Dermis microvascular lymphatic vessel endothelial cell (primary cell): ENCODE data around the gene OLFM1. TPM values are rescaled to one million over a fixed set of nuclear protein-coding genes. Genes with fewer than 3 reads are reported as not detected.
A peak's percentile ranks its signal among the peaks of the same experiment; 100 is the strongest.

Source experiments
- DNase-seq, 2 donors: peaks; one replicate each; pipeline versions ENCODE4 v3.0.0 to v3.0.0-alpha.2; 2010; ENCODE audit warnings: low read depth in 2 of 2
- total RNA-seq: library from RNA; depleted of rRNA; stranded (reverse); fragments of >200 nt; gene quantifications from 2 replicates; pipeline ENCODE4 v1.2.1, GENCODE V29; 2014

Gene OLFM1
- total RNA-seq, 1 donor from 2014 or later: 16.2 TPM

DNA sequence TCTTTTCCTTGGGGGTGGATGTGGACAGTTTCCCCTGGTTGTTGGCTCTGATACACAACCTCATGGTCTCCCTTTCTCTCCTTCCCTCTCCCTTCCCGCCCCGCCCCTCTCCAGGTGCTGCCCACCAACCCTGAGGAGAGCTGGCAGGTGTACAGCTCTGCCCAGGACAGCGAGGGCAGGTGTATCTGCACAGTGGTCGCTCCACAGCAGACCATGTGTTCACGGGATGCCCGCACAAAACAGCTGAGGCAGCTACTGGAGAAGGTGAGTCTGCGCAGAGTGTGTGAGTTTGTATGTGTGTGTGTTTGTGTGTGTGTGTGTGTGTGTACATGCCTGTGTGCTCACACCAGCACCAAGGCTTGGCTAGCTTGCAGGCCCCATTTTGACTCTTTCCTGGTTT lies 2.6 kb downstream of the OLFM1 start:
- DNase-seq: no peak

DNA sequence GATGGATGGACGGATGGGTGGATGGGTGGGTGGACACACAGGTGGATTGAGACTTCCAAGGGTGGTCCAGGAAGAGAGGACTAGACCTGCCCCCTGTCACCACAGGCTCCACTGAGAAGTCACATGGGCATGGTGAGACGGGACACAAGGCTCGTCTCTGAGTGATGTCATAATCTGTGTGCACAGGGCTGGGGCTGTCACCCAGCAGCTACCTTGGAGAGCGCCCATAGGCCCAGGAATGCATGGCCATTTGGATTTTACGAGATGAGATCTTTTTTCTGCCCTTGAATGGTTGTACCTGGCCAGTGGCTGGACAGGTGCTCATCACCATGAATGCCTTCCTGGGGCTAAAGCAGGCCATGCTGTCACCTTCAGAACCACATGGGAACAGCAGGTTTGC lies 3.1 kb downstream of the OLFM1 start:
- DNase-seq: no peak

DNA sequence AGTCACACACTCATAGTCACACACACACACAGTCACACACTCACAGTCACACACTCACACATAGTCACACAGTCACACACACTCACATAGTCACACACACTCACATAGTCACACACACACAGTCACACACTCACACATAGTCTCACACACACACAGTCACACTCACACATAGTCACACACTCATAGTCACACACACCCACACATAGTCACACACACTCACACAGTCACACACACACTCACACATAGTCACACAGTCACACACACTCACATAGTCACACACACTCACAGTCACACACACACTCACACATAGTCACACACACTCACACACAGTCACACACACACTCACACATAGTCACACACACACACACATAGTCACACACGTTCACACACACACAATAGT lies 4.1 kb downstream of the OLFM1 start:
- no peak for DNase-seq

DNA sequence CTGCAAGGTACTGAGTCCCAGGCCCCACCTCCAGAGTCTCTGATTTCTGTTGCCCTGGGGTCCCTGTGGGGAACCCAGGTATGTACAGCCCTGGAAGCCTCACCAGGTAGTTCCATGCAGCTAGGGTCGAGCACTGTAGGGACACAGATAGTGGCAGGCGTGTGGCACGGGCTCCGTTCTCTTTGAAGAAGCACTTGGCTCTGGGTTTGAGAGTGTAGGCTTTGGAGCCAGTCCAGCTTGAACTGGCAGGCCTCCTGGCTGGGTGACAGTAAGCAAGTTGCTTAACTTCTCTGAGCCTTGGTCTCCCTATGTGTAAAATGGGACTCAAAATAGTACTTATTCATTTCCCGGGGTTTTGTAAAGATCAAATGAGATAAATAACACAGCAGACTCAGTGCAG lies 5.6 kb downstream of the OLFM1 start:
- DNase-seq: no peak

DNA sequence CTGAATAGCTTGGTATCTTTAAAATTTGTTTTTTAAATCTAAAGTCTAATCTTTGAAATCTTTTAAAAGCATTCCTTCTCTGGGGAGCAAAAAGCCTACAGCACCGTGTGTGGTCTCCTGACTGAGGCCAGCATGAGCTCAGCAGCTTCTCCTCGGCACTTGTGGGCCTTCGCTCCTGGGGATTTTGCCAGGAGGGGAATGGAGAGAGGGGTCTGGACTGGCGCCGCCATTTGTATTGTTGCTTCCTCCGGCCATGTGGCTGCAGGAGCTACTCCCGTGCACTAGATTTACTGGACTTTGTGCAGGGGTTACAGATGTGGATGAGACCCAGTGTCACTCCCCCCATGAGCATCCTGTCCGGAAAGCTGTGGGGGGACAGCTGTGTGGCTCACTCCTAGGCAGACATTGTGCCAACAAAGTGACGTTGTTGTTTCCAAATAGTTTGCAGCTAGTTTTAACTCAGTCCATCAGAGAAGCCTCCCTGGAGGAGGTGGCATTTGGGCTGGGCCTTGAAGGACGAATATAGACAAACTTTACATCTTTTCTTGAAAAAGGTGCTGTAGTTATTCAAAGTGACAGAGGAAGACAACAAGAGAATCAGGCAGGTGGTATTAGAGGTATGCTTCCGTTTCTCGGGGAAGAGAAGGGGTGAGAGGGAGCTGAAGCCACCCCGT lies 6.6 kb downstream of the OLFM1 start:
- DNase-seq: no peak

DNA sequence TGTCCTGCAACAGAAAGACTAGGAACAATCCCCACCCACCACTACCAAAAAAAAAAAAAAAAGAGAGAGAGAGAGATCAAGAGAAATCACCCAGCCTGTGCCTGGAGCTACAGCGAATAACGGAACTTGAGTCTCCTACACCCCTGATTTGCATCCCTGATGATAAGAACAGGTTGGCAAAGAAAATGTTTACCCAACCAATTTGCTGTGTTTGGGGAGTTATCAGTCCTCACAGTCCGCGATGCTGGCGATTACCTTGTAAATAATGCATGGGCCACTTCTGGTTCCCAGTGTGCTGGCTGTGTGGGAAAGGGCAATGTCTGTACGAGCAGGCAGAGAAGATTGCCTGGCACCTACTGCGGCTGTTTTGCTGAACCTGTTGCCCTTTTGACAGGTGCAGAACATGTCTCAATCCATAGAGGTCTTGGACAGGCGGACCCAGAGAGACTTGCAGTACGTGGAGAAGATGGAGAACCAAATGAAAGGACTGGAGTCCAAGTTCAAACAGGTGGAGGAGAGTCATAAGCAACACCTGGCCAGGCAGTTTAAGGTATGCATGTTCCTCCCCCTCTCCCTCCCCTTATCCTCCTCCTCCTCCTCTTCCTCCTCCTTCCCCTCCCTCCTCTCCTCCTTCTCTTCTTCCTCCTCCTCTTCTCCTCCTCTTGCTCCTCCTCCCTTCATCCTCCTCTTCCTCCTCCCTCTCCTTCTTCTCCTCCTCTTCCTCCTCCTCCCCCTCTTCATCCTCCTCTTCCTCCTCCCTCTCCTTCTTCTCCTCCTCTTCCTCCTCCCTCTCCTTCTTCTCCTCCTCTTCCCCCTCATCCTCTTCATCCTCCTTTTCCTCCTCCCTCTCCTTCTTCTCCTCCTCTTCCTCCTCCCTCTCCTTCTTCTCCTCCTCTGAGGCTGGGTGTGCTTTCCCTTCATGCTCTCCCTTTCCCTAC lies 8.3 kb downstream of the OLFM1 start:
- no peak for DNase-seq

DNA sequence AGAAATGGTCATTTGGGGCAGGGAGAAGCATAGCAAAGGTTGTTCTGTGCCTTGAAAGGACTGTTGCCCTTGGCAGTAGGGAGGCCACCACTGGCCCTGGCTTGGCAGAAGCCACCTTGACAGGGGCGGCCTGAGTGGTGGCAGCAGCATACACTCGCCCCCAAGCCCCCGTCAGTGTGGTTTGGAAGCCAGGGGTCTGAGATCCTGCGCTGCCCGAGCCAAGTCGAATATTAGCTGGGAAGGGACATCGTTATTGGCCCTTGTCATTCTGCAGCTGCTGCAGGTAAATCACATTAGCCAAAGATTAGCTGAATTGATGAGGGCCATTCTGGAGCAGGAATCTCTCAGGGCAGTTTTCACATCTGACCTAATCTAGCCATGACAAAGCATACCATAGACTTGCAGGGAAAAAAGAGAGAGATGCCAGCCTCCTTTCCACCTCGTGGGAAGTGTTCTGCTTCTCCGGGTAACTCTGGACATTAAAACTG lies 9.0 kb downstream of the OLFM1 start:
- no peak for DNase-seq

DNA sequence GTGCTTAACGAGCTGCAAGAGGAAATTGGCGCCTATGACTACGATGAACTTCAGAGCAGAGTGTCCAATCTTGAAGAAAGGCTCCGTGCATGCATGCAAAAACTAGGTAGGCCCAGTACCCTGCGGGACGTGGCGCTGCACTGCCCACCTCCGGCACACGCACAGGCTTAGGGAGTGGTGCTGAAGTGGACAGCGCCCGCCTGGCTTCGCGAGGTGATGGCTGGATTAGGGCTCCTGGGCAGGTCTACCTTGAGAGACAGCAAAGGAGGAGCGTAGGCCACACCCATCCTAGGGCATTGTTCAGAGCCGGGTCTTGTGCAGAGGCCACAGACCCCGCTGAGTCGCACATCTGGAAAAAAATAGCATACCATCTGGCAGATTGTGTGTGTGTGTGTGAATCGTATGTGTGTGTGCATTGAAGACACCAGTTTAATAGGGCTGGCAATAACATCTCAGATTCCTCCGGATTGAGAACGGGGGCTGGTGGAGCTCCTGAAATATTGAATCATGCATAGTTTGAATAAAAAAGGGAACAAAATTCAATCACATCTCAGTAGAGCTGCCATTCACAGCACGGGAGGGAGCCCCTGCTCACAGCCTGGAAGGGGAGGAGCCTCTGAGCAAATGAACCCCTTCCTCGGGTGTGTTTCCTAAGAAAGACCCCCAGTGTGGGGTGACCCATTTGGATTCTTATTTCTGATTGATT lies 11.1 kb downstream of the OLFM1 start:
- peak in 1 of 2 donors; percentile 21 for DNase-seq

DNA sequence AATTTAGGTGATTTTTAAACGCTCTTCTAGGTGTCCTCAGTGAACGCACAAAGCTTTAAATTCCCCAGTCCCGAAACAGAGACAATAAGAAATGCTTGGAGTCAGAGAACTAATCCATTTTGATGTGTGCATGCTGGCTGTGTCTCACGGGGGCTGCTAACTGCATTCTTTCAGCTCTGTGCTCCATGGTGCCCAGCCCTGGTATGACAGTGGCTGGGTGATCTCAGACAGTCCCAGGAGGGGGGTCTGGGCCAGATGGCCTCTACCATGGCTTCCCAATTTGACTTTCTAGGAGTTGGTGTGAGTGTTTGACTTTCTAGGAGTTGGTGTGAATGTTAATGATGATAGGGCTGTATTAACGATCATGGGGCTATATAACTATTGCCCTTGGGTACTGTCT lies 12.1 kb downstream of the OLFM1 start:
- DNase-seq: no peak

DNA sequence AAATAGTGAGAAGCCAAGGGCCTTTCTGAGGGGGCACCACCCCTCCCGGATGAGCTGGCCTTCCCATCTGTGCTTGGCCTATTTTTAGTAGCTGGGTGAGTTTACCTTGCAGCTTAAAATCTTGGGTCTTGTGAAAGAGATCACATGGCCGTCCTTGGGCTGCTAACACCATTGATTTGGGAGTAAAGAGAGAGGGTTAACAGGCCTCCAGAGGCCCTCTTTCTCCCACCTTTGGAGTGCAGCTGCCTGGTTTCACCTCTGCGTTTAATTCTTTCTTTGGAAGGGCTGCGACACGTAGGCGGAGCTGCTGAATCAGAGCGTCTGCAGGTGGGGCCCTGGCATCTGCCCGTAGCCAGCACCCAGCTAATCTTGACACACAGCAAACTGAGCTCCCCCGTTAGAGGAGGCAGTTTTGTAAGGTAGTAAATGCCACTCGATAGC lies 12.8 kb downstream of the OLFM1 start:
- DNase-seq: no peak

DNA sequence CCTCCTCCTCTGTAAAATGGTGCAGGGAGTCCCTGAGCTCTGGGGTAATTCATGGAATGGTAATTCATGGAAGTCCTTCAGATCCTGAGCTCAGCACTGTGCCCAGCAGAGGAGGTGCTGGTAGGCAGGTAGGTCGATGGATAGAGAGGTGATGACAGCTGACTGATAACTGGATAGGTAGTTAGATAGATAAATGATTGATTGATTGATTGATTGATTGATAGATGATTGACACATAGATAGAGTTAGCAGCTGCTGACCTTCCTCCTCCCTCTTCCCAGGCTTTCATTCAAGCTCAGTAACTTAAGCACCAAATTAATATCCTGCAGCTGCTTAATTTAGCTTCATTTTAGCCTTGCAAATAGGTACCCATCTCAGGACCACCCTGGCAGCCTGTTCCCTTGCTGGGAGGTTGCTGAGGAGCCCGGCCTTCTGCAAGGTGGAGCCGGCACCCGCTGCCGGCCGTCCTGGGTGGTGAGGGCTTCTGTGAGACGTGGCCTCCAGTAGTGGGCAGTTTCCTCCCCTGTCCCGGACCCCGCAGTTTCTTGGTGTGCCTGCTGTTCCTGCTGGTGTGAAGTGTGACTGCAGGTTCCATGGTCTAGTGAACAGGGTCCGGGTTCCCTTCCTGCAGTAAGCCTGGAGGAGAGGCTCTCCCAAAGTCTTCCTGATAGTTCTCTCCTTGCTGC lies 13.4 kb downstream of the OLFM1 start:
- no peak for DNase-seq

DNA sequence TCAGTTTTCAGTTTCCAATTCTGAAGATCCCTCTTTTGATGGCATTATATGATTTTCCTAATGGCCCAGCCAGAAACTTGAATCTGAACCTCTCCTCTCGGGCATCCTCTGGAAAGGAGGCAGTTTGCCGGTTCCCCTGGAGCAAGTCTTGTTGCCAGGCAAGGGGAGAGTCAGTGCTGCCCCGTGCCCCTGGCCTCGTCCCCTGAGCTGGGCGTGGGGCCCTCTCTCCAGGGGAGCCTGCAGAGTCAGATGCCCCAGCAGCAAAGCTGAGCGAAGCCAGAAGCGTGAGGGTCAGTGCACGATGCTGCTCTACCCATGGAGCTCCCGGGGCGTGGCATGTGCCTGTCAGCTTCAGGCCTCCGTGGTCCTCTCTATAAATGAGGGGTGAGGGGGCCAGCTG lies 14.0 kb downstream of the OLFM1 start:
- no peak for DNase-seq

DNA sequence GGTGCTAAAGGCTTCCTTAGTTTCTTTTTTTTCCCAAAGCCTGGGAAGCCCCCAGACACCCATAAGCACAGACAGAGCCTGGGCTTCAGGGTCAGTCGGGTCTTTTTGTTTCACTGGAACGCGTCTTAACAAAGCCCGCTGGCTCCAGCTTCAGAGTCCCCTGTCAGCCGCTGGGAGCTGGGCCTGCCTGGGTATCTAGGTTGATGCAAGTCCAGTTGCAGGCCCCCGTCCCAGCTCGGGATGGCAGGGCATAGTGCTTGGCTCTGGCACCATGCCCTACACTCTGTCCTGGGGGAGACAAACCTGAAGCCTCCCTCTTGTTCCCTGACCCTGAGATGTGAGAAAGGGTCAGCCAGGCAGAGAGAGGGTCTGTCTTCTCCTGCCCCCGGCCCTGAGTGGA lies 14.5 kb downstream of the OLFM1 start:
- no peak for DNase-seq

DNA sequence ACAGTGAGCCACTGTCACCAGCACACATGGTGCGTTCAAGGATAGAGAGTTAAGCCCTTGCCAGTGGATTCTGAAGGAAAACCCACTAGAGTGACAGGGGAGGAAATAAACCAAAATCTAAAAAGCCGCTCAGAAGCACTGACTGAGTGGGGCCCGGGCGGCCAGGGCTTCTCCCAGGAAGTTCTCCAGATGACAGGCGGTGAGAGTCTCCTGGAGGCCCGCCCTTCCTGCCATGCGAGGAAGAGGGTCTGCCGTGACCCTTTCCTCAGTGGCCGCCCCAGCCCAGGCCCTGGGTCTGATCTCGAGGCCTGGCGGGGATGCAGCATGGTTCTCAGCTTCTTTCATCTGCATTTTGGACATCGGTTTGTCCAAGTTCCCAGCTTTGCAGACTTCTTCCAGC lies 14.9 kb downstream of the OLFM1 start:
- no peak for DNase-seq

DNA sequence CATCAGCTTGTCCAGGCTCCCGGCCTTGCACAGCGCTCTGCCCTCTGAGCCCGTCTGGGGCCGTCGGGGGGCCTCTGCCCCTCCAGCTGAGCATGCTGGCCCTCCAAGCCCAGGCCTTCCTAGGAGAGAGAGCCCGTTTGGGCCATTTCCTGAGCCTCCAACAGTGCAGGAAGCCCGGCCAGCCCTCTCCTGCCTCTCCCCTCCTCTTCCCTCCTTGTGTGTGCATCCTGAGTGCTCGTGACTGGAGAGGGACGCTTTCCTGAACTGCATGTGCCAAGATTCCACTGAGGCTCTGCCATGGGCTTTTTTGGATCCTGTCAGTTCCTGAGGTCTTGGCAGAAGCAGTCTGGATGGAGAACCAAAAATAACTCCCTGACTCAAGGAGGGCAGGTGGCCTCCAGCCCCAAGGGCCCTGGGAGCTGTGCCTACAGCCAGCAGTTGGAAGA lies 15.6 kb downstream of the OLFM1 start:
- no peak for DNase-seq

DNA sequence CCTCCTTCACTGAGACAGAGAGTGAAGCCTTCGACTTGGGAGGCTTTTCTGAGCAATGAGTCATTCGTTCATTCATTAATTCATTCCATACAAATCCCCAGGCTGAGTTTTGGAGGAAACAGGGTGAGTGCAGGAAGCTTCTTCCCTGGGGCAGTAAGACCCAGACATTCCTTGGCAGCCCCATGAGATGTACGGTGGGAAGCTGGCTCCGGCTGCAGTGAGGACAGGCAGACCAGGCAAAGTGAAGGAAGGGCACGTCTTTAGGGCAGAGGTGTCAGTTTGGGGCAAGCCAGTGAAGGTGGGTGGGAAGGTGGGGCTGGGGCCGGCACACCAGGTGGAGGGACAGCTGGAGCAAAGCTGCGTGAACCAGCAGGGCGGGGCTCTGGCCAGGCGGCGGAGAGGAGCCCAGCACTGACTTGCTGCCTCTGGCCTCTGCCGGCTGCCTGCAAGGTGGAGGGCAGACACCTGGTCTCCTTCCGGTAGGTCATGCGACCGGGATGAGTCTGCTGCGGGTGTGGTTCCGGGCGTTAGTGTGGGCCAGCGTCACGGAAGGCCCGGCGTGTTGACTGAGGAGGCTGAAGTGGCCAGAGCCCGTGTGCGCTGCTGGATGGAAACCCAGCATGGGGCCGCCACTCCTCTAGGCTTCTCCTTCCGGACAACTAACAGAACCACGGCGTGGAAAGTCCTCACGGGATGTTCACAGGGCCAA lies 16.6 kb downstream of the OLFM1 start:
- no peak for DNase-seq

DNA sequence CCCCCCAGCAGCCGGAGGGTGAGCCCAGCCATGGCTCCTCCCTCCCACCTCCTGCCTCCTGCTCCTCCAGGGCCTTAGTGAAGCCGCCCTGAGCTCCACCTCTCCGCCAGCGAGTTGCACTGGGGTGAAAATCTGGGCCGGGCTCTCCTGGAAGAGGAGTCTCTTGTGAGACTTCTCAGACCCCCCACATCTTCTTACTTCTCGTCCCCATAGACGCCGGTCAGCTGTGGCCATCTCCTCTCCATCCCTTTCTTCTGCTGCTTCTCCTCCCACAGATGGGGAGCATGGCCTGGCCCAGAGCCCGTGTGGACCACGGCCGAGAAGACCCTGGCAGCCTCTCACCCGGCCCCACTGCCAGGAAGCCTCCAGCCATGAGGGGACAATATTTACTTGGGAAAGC lies 17.3 kb downstream of the OLFM1 start:
- DNase-seq: no peak

DNA sequence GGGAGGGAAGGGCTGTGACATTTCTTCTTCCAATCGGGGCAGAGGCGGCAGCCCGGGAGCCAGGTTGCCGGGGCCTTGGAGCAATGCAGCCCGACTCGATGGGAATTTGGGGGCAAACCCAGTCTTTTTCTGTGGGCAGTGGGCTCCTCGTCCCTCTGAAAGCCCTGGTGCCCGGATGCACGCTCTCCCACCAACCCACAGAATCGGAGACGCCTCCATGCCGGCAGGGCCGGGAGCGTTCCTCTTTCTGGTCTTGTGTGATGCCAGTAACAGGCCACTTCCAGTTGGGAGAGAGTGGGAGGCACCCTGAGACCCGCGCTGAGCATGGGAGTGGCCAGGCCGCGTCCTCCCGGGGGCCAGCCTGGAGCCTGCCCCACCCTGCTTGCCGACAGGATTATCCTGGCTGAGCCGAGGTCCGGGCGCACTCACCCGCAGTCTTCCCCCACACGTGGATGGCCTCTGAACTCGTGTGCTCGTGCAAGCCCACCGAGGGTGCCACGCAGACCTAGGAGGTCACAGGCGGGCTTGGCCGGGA lies 17.8 kb downstream of the OLFM1 start:
- DNase-seq: no peak

DNA sequence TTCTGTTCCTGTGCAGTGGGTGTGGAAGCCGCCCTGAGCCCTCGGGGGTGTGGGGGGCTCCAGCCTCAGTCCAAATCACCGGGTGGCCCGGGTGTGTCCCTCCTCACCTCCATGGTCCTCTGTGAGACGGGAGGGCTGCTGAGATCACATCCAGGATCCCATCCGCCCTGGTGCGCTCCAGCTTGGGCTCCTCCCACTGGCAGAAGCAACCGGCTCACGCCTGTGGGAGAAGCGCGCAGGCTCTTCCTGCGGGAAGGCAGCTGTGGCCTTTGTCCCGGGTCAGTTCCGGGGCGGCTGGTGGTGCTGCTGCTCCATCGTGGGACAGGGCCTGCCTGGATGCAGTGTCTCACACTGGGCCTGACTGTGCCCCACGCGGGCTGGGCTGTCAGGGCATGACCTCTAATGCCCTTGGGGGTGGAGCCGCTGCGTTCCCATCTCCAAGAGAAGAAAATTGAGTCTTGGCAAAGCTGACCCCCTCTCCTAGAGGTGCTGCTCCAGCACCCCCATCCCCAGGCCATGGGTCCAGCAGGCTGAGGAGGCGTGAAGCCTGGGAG lies 18.5 kb downstream of the OLFM1 start:
- no peak for DNase-seq

DNA sequence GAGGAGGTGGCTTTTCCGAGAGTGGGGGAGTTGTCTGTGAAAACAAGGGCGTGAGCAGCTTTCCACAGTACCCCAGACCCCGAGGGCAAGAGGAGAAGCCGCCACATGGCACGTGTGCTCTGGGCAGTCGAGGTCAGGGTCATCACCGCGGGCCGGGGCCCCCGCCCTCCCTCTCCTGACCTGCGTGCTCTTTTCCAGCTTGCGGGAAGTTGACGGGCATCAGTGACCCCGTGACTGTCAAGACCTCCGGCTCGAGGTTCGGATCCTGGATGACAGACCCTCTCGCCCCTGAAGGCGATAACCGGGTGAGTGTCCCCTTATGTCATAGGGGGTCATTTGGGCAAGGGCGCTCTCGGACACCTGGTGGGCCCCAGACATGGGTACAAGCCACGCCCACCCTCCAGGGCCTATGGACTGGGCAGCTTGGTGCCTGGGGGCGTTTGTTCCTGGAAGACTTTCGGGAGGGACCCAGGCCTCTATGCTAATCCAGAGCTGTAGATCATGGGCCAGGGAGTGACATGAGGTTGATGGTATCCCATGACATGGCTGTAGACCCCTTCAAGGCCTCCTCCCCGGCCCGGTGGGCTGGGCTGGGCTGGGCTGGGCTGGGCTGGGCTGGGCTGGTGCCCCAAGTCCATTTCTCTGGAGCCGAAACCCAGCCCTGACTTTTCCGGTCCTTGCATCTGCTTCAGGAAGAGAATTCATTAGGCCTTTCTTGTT lies 19.2 kb downstream of the OLFM1 start:
- no peak for DNase-seq
